Hematopoietic multipotent progenitor cell treated with erythropoietin and hydrocortisone succinate and interleukin-3 and kit ligand, for 4 days (in vitro differentiated cells): ENCODE measurements around the gene OLFML2A.
"Not testable (repeated sequence)": the region's sequence is repeated elsewhere in the genome, so short reads cannot be mapped to it uniquely, and the experiment has no call there.

ENCODE experiments used
- DNase-seq: peaks from one replicate; pipeline ENCODE4 v3.0.0-alpha.2; 2015

OLFML2A gene

DNA sequence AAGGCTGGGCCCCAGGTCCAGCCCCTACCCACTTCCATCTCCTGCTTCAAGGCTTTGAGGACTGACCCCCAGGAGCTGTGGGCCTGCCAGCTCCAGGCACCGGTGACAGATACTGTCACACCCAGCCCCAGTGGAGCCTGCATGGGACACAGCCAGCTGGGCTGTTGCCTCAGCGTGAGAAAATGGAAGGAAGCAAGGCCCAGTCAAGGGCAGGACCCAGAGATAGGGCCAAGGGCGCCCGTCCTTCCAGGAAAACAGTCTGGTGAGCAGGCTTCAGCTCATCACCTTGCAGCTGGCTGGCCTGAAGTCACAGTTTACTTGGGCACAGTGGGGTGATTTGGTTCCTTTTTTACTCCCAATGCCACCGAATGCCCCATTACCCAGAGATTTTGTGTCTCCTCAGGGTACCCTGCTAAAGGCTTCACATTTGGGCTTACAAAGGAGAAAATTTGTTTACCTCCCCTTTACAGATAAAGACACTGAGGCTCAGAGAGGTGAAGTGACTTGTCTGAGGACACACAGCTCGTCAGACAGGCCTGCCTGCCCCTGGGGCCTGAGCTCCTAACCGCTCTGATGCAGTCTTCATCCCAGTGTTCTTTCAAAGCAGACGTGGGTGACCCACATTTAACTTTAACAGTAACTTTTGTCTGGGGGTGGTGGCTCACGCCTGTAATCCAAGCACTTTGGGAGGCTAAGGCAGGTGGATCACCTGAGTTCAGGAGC lies 54.9 kb downstream of the OLFML2A start:
- DNase-seq = peak; percentile 40

DNA sequence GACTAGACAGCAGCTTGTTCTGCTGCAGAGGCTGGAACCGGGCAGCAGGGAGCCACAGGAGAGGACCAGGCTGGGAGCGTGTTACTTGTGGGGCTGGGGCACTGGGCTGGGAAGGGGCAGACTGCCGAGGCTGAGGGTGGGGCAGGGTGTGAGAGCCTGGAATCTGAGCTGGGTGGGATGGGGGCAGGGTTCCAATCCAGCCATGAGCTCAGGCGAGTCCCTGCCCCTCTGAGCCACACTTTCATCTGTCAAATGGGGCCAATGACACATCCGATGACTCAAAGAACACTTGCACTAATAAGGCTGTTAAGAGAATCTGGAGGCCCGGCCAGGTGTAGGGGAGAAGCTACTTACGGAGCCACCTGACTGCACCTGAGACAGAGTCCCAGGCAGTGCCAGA lies 57.7 kb downstream of the OLFML2A start:
- no peak for DNase-seq

DNA sequence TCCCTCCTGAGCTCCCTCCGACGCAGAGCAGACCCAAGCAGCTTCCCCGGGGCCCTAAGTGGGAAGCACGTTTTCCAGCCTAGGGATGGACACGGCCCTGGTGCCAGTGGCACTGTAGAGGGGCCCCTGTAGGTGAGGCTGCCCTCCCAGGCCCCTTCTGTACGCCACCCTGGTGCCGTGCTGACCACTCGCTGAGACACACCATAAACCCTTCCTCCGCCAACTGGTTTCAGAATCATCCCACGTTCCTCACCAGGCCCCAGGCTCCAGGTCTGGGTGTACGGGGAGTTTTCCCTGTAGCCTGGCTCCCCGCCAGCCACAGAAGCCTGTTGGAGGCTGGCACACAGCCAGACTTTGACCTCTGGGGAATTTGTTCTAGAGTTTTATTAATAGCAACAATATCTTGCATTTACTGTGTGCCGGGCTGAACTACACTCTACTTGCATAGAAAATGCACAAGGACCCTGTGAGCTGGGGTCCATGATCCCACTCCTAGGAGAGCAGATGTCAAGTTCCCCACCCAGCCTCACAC lies 58.2 kb downstream of the OLFML2A start:
- peak; percentile 38 for DNase-seq

DNA sequence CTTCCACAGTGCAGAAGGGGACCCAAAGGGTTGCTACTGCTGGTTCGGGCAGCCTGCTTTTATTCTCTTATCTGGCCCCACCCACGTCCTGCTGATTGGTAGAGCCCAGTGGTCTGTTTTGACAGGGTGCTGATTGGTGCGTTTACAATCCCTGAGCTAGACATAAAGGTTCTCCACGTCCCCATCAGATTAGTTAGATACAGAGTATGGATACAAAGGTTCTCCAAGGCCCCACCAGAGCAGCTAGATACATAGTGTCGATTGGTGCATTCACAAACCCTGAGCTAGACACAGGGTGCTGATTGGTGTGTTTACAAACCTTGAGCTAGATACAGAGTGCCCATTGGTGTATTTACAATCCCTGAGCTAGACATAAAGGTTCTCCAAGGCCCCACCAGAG lies 61.2 kb downstream of the OLFML2A start:
- not testable (repeated sequence) for DNase-seq

DNA sequence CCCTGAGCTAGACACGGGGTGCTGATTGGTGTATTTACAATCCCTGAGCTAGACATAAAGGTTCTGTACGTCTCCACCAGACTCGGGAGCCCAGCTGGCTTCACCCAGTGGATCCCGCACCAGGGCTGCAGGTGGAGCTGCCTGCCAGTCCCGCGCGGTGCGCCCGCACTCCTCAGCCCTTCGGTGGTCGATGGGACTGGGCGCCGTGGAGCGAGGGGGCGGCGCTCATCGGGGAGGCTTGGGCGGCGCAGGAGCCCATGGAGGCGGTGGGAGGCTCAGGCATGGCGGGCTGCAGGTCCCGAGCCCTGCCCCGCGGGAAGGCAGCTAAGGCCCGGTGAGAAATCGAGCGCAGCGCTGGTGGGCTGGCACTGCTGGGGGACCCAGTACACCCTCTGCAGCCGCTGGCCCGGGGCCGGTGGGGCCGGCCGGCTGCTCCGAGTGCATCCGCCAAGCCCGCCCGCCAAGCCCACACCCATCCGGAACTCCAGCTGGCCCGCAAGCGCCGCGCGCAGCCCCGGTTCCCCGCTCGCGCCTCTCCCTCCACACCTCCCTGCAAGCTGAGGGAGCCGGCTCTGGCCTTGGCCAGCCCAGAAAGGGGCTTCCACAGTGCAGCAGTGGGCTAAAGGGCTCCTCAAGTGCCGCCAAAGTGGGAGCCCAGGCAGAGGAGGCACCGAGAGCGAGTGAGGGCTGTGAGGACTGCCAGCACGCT lies 61.8 kb downstream of the OLFML2A start:
- DNase-seq = not testable (repeated sequence)

DNA sequence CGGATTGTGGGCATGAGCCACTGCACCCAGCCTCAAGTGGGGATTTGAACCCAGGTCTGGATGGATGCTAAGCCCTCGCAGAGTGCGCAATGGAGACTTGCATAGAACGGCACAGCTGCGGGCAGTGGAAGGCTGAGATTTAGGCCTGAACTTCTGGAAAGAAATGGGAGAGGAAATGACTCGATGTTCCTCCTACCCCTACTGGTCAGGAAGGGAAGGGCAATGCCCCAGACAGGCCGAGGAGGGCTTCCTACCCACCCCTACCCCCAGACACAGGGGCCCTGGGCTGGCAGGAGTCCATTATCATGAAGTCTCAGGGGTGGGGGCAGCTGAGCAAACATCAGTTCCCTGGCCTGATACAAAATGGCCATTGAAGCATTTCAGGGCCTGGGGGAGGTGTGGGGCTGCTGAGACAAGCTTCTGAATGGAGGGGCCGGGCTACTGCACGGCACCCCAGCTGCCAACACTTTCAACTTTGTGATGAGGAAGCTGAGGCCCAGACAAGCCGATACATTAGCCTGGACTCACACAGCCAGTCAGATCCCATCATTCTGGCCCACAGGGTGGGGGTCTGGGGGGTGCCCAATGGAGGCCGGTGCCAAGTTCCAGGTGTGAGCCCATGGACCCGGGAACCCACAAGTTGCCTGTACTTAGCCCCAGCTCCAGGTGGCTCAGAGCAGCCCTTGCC lies 62.8 kb downstream of the OLFML2A start:
- DNase-seq = peak; percentile 55

DNA sequence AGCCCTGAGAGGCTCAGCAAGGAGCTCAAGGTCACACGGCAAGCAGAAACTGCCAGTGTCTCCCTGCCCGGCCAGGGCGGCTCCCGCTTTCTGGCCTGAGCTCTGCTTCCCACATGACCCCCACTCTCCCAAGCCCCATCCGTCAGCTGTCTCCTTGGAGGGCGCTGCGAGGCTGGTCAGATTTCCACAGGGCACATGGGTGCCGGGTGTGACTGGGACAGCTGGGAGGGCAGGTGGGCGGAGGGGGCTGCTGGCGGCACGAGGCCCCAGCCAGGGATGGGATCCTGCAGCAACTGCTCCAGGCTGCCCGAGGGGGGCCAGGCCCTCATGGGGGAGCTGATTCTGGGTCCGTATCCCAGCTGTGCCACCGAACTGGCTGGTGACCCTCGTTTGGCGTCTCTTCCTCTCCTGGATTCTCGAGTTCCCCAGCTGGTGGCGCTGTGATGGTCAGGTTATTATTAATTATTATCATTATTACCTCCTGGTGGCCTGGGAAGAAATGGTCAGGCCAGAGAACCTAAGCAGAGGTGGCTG lies 63.4 kb downstream of the OLFML2A start:
- DNase-seq = no peak

DNA sequence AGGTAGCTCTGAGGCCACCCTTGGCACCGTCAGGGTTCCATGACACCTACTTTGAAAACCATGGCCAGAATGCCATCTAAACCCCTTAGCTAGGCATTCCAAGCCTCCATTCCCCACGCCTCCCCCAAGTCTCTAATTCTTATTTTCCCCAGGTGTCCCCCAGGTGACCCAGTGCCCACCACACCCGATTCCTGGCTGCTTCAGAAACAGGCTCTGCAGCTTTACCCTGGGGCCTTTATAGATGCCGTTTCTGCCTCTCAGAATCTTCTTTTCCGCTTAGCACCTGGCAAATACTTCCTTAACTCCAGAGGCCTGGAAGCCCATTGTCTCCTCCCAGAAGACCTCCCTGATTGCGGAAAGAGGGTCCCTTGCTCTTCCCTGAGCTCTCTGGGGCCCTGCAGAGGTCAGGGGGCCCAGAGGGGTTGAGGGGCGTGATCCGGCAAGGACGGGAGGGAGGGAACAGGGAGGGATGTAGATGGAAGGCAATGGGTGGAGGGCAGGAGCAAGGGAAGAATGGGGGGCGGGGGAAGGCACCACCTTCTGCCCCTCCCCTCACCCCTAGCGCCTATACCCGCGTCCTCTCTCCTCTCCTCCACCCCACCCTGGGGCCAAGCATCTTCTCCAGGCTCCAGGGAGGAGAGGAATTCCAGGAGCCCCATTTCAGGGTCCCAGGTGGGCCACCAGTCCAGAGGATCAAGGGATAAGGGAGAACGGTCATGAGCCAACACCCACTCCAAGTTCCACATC lies 64.3 kb downstream of the OLFML2A start:
- DNase-seq = no peak

DNA sequence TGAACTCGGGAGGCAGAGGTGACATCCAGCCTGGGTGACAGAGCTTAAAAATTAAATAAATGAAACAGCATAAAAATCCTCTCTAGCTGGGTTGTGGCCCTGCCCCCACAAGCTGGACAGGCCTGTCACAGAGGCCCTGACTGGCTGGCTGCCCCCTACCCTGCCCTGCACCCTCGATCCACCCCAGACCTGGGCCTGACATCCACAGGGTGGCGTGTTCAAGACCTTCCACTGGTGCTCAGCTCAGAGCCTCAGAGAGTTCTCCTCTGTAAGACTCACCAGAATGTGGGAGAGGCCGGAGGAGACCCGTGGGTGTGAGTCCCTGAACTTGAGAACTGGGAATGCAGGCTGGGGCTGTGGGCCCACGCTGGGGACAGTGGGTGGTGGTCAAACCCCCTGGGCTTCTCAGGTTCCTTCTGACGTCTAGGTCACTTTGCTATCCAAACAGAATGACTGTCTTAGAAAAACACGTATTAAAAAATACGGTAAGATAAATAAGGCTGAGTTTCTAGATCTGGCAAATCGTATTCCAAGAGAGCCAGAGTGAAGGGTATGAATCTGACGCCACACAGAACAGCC lies 66.6 kb downstream of the OLFML2A start:
- no peak for DNase-seq

DNA sequence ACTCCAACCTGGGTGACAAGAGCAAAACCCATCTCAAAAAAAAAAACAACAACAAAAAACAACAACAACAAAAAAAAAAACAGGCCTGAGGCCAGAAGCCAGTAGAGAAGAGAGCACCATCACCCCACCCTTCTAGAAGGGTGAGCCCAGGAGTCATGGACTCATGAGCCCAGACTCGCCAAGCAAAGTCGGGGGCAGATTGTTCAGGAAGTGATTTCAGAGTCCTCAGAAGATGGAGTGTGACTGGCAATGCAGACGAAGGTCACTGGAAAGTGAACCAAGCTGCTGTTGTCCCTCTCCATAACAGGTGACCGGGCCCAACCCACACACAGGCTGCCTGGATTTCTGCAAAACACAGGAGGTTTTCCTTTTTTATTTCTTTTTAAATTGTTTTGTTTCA lies 67.4 kb downstream of the OLFML2A start:
- DNase-seq = no peak

DNA sequence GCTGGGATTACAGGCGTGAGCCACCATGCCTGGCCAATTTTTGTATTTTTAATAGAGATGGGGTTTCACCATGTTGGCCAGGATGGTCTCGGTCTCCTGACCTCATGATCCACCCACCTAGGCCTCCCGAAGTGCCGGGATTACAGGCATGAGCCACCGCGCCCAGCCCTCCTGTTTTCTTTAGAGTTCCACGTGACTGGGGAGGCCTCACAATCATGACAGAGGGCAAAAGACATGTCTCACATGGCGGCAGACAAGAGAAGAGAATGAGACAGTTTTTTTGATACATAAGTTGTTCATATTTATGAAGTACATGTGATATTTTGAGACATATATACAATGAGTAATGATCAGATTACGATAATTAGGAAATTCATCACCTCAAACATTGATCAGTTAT lies 69.5 kb downstream of the OLFML2A start:
- DNase-seq = not testable (repeated sequence)

DNA sequence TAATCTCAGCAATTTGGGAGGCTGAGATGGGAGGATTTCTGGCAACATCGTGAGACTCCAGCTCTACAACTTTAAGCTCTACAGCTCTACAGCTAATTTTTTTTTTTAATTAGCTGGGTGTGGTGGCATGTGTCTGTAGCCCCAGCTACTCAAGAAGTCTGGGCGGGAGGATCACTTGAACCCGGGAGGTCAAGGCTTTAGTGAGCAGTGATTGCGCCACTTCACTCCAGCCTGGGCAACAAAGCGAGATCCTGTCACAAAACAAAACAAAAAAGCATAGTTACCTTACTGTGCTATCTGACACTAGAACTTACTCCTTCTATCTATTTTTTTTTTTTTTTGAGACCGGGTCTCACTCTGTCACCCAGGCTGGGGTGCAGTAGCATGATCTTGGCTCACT lies 70.0 kb downstream of the OLFML2A start:
- DNase-seq = no peak

DNA sequence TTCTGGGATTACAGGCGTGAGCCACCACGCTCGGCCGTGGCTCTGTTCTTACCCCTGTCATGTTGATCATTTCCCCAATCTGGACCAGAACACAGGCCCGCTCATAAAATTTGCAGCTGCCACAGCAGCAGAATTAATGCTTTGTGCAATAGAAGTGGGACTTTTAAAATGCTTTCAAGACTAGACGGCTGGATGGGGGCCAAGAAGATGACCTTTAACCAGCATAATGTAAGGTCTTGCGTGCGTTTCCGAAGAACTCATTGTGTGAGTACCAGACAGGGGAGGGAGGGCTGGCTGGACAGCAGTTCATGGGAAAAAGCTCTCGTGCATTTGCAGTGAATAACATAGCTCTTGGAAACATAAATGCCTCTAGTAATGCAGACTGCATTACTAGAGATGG lies 72.9 kb downstream of the OLFML2A start:
- no peak for DNase-seq

DNA sequence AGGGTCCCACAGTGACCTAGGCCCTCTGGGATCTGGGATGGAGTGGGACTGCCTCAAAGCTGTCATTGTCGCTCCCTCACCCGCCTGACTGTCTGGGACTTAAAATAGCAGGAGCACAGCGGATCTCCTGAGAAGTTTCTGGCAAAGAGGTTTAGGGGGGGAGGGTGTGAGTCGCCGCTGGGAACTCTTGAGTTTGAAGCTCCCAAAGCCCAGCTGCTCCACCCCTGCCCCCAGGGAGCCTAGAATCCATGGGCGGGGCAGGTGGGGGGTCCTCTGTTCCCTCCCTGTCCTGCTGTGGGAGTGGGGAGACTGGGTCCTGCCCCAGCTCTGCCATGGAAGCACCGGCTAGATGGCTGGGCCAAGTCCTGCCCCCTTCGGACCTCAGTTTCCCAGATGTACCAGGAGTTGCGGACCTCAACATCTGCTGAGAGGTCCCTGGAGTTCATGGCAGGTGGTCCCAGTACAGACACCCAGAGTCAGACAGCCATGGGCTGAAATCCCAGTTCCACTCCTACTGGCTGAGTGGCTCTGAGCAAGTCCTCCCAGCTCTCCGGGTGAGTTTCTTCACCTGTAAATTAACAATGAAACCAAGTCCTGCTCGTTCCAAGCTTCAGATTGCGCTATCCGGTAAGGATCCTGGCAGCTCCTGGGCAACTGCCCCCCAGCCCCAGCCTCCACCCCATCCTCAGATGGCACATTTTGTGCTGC lies 75.3 kb downstream of the OLFML2A start:
- DNase-seq = no peak

DNA sequence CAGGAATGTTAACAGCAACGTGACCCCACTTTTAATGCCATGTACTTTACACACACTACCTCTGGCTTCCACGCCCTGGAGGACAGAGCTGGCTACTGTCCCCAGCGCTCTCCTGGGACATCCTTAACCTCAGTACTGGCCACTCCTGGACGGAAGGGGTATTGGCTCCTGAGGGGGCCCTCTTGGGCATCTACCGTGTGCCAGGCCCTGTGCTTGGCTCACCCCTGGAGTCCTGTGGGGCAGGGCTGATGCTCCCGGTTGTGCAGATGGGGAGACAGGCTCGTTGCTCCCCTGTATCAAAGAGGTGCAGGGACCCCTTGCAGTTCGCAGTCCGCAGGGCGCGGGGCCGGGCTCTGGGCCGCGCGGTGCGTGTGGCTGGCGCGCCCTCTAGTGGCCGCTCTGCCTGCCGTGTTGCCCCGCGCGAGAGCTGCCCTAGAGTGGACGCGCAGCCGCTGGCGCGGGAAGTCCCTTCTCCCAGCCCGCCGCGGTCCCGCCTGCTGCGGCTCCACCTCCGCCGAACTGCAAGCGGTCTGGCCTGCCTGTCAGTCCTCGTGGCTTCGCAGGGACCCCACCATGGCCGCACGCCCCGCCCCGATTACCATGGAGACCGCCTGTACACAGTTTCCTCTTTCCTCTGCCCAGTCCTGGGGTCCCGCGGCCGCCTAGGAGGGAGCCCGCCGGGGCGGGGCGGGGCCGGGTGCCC lies 76.0 kb downstream of the OLFML2A start, which contains the start of gene WDR38:
WDR38 (plus strand) TSS at position 632 of the 703 bp plus-strand sequence. CDS start 72 bp downstream, outside the sequence.
- DNase-seq = peak; percentile 88

DNA sequence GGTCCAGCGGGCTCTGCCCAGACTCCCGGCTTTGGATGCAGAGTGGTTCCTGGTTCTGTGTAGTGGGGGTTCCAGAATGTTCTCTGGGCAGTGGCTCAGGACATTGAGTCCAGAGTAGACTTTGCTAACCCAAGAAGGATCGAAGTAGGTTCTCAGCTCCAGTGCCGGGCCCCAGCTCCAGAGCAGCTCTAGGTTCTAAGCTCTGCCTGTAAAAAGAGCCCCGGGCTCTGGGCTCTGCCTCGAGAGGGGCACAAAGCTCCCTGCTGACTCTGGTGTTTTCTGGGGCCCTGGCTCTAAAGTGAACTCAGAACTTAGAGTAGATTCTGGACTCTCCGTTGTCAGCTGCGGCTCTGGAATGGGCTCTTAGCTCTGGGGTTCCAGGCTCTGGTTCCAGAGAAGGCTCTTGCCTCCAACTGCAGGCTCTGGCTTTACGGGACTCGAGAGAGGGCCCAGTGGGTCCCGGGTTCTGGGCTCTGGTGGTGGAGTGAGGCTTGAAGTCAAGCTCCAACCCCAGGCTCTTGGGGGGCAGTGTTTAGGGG lies 76.7 kb downstream of the OLFML2A start:
- no peak for DNase-seq

DNA sequence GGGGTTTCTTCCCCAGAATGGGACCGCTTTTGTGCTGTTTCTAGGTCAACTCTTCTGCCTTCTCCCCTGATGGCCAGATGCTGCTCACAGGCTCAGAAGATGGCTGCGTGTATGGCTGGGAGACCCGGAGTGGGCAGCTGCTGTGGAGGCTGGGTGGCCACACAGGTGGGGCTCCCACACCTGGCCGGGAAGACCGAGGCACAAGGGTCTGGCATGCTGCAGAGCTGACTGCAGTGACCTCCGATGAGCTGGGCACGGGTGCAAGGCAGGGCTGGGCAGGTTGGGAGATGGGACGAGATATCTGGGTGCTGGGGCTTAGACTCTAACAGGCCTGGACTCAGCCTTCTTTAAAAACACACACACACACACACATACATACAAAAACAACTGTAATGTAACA lies 77.2 kb downstream of the OLFML2A start:
- no peak for DNase-seq

DNA sequence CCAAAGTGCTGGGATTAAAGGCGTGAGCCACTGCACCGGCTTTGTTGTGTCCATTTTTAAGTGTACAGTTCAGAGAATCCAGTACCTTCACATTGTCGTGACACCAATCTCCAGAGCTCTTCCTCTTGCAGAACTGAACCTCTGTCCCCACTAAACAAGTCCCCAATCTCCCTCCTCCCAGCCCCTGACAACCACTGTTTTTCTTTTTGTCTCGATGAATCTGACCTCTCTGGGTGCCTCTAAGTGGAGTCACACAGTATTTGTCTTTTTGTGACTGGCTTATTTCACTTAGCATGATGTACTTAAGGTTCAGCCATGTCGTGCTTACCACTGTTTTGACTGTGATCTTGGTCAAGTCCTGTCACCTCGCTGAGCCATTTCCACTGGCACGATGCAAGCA lies 77.9 kb downstream of the OLFML2A start:
- DNase-seq = no peak

DNA sequence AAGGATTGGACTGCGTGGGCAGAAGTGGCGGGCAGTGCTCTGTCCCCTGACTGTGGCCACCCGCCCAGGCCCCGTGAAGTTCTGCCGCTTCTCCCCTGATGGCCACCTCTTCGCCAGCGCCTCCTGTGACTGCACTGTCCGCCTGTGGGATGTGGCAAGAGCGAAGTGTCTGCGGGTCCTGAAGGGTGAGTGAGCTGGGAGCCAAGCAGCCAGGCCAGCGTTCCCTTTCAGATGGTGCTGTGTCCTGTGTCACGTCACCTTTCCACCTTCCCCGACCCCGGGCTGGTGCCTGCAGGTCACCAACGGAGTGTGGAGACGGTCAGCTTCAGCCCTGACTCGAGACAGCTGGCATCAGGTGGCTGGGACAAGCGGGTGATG lies 78.6 kb downstream of the OLFML2A start:
- no peak for DNase-seq

DNA sequence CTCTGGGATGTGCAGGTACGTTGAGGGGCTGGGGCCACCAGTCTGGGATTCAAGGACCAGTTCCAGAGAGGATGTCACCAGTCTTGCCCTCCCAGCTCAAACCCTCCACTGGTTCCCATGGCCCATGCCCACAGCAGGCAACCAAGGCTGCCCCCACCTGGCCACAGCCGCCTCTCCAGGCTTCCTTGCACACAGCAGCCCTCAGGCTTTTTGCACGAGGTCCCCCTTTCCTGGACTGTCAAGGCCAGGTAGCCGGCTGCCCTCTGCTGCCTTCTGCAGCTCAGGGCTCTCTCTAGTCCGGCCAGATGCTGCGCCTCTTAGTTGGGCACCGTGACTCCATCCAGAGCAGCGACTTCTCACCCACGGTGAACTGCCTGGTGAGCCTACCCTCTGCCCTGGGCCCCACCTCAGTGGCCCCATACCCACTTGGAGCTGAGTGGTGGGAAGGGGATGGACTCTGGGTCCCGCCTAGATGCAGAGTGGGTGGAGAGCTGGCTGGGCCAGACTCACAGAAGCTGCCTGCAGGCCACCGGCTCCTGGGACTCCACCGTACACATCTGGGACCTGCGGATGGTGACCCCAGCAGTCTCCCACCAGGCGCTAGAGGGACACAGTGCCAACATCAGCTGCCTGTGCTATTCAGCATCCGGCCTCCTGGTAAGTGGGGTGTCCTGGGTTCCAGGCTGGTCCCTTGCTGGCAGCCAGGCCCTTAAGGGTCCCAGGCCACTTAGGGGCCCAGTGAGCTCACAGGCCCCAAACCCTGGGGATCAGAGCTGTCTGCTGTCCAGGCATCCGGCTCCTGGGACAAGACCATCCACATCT lies 79.2 kb downstream of the OLFML2A start:
- peak; percentile 76 for DNase-seq
